A673 (cell line): ENCODE data around the gene TFEC. TPM values are rescaled to one million over a fixed set of nuclear protein-coding genes. Genes with fewer than 3 reads are reported as not detected.

Experiments
- BruUV-seq: library from RNA; stranded (reverse); fragments of 400-500 nt; replicated peaks from 2 replicates; lab custom pipeline; 2021; lab: Mats Ljungman, UMichigan
- CTCF ChIA-PET: fragments of 300-600 bp; sonication (Branson Sonifier 250); formaldehyde crosslinking; loops from one replicate; lab custom pipeline; 2022; ENCODE audit warnings: antibody characterized with exemption; lab: Charles Lee
- POLR2A ChIA-PET: fragments of 300-600 bp; sonication (Branson Sonifier 250); formaldehyde crosslinking; loops from one replicate; lab custom pipeline; 2022; ENCODE audit warnings: antibody characterized with exemption; ENCODE audit not compliant: low non-redundant PET; lab: Charles Lee
- DNase-seq: peaks from one replicate; pipeline ENCODE4 v3.0.0-alpha.2; 2015; ENCODE audit warnings: low spot score
- H3K27ac ChIP-seq: fragments of 200-600 bp; sonication (generic); 2 replicates; pipeline ENCODE4 v1.5.1; 2016; ENCODE audit warnings: mixed run types, low read depth, mild to moderate bottlenecking, mixed read lengths, antibody characterized with exemption, low read length; ENCODE audit not compliant: poor library complexity, severe bottlenecking
- H3K27me3 ChIP-seq: fragments of 200-600 bp; sonication (generic); replicated peaks from 2 replicates; pipeline ENCODE4 v1.6.1; 2017; ENCODE audit warnings: mixed run types, low read depth, mild to moderate bottlenecking, mixed read lengths, antibody characterized with exemption, low read length; ENCODE audit not compliant: insufficient read depth, poor library complexity
- H3K36me3 ChIP-seq: fragments of 200-600 bp; sonication (generic); 2 replicates; pipeline ENCODE4 v1.6.1; 2016; ENCODE audit warnings: mixed run types, mild to moderate bottlenecking, mixed read lengths, antibody characterized with exemption, low read length; ENCODE audit not compliant: insufficient read depth, poor library complexity, severe bottlenecking
- H3K4me1 ChIP-seq: fragments of 200-600 bp; sonication (generic); 2 replicates; pipeline ENCODE4 v1.6.1; 2017; ENCODE audit warnings: mixed run types, mild to moderate bottlenecking, mixed read lengths, antibody characterized with exemption, low read length; ENCODE audit not compliant: insufficient read depth, poor library complexity, severe bottlenecking
- H3K4me3 ChIP-seq: fragments of 200-600 bp; sonication (generic); 2 replicates; pipeline ENCODE4 v1.5.1; 2016; ENCODE audit warnings: low read depth, mixed run types, mild to moderate bottlenecking, mixed read lengths, low read length; ENCODE audit not compliant: poor library complexity, severe bottlenecking
- H3K9me3 ChIP-seq: fragments of 200-600 bp; sonication (generic); 2 replicates; pipeline ENCODE4 v1.6.1; 2016; ENCODE audit warnings: mixed run types, low read depth, mild to moderate bottlenecking, mixed read lengths, antibody characterized with exemption, low read length; ENCODE audit not compliant: poor library complexity, severe bottlenecking
- CTCF ChIP-seq: fragments of 300-800, 200-600 bp; sonication (generic); conservative IDR thresholded peaks from 2 replicates; pipeline ENCODE4 v1.5.1; 2017; ENCODE audit warnings: low read depth, mild to moderate bottlenecking, antibody characterized with exemption, low read length, moderate library complexity, mixed read lengths
- EZH2 ChIP-seq: fragments of 200-600 bp; sonication (generic); IDR thresholded peaks from 2 replicates; pipeline ENCODE4 v1.6.1; 2017; ENCODE audit warnings: borderline replicate concordance, low read depth, mild to moderate bottlenecking, mixed read lengths, antibody characterized with exemption, low read length; ENCODE audit not compliant: poor library complexity, severe bottlenecking
- intact Hi-C: fragments of 100-400 bp; cut with micrococcal nuclease; formaldehyde crosslinking; loops from one replicate; pipeline ENCODE4 v1.10.0; 2022; ENCODE audit not compliant: unreplicated experiment
- total RNA-seq: library from RNA; stranded (reverse); gene quantifications from 2 replicates; pipeline ENCODE4 v1.2.3, GENCODE V29; 2021

The TFEC gene
- total RNA-seq, 1 experiment from 2014 or later = 4.5 TPM

GRCh38 chr7:116045532-116045931 lies 15.0 kb upstream of the TFEC start:
- no peak overlapping the region for H3K4me3 ChIP-seq
- H3K4me1 ChIP-seq = no peaks in the 10 kb centered on the region
- intact Hi-C loops = no loop called here
- no peaks in the 10 kb centered on the region for H3K36me3 ChIP-seq
- no peak overlapping the region for H3K27ac ChIP-seq
- no peak for DNase-seq
- H3K9me3 ChIP-seq = no peaks in the 10 kb centered on the region
- TF ChIP-seq EZH2 (no peak), CTCF (no peak)
- no TSS peak for BruUV-seq
- ChIA-PET POLR2A (no interaction called here), CTCF (no interaction called here)
- H3K27me3 ChIP-seq = no peaks in the 10 kb centered on the region

- no peaks in the 10 kb centered on the region for H3K27me3 ChIP-seq
- no peaks in the 10 kb centered on the region for H3K4me1 ChIP-seq
- no peak for DNase-seq
- H3K4me3 ChIP-seq = no peak overlapping the region
- intact Hi-C loops = no loop called here
- no peaks in the 10 kb centered on the region for H3K36me3 ChIP-seq
- POLR2A ChIA-PET = no interaction called here
- CTCF ChIA-PET = no interaction called here
- H3K27ac ChIP-seq = no peak overlapping the region
- TF ChIP-seq EZH2 (no peak), CTCF (no peak)
- BruUV-seq = no TSS peak
- H3K9me3 ChIP-seq = no peaks in the 10 kb centered on the region
These were observed 11.1 kb upstream of the TFEC start for GRCh38 chr7:116041615-116042014.

GRCh38 chr7:116037401-116037800 lies 6.8 kb upstream of the TFEC start:
- Histone ChIP-seq H3K4me3 (no peak overlapping the region), H3K36me3 (no peaks in the 10 kb centered on the region), H3K27ac (no peak overlapping the region), H3K9me3 (no peaks in the 10 kb centered on the region), H3K27me3 (no peaks in the 10 kb centered on the region), H3K4me1 (no peaks in the 10 kb centered on the region)
- no TSS peak for BruUV-seq
- CTCF ChIA-PET = no interaction called here
- intact Hi-C loops = no loop called here
- no peak for DNase-seq
- no peak for TF ChIP-seq EZH2
- no peak for TF ChIP-seq CTCF
- POLR2A ChIA-PET = no interaction called here
